Measurements from ENCODE around the gene PTGIS.

Gene PTGIS

DNA sequence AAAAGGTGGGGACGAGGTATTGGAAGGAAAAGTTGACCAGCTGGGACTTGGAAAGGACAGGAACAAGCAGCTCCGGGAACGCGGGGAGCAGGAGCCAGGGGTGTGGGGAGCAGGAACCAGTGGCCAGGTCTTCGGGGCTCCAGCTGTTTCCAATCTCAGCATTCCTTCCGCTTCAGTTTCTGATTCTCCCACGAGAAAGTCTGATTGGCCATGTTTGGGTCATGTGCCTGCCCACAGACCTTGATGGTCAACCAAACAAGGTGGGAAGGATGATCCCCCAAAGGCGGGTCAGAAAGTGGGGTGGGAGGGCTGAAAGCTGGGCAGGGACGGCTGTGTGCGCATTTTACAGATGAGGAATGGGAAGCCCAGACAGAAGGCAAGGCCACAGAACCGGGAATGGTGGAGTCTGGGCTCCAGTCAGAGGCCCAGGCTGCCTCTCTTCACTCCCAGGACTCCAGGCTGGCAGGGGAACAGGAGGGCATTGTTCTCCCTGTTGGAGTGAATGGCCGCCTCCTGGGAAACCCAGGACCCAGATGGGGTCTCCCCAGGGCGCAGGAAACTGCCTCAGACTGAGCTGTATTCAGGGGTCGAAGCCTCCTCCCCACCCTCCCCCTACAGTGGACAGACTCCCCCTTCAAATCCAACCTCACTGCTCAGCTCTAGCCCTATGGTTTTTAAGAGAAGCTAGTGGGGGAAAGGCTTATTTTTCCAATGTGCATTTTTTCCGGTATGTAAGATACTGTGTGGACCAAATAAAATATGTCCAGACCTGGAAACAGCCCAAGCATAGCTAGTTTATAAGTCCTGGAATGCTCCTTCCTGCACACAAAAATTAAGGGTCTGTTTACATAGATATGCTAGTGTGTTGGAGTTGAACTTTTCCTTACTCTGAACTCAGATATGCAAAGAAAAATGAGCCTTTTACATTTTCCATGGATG is 12.2 kb upstream of the PTGIS start:
- Mint-ChIP-seq H3K4me3 (no peak overlapping the region), H3K27me3 (peaks cover 0 to 4% of the 10 kb centered on the region in 2 donors), H3K36me3 (ENCODE audit: insufficient read depth) (no peaks in the 10 kb centered on the region), H3K27ac (no peak overlapping the region), H3K9me3 (peaks cover 7 to 8% of the 10 kb centered on the region in 2 donors), H3K4me1 (ENCODE audit: low read depth in 2 of 2) (peaks cover 4 to 10% of the 10 kb centered on the region in 2 donors)
- ATAC-seq (replicated peaks), result no peak
- DNase-seq, result no peak

DNA sequence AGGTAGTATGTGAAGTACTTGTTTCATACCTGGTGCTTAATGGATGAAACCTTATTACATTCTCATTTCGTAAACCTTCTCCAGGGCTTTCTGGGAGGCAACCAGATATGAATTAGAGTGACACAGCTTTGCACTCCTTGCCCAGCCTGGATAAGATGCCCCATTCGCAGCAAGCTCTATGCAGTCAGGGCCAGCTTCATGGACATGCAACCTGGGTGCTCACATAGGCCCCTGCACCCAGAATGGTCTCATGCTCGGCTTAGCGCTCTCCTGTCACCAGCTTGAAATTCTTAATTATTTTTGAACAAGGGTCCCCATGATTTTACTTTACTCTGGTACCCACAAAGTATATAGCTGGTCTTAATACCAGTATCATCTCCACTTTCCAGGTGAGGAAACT is 11.3 kb upstream of the PTGIS start:
- no peaks in the 10 kb centered on the region for H3K27me3 Mint-ChIP-seq
- peaks cover 3 to 4% of the 10 kb centered on the region in 2 donors for H3K4me1 Mint-ChIP-seq (ENCODE audit: low read depth in 2 of 2)
- no peak overlapping the region for H3K4me3 Mint-ChIP-seq
- peaks cover 4% of the 10 kb centered on the region for H3K36me3 Mint-ChIP-seq (ENCODE audit: insufficient read depth)
- H3K9me3 Mint-ChIP-seq, result peaks cover 7 to 8% of the 10 kb centered on the region in 2 donors
- no peak overlapping the region for H3K27ac Mint-ChIP-seq
- ATAC-seq (replicated peaks) (no peak), DNase-seq (no peak)

DNA sequence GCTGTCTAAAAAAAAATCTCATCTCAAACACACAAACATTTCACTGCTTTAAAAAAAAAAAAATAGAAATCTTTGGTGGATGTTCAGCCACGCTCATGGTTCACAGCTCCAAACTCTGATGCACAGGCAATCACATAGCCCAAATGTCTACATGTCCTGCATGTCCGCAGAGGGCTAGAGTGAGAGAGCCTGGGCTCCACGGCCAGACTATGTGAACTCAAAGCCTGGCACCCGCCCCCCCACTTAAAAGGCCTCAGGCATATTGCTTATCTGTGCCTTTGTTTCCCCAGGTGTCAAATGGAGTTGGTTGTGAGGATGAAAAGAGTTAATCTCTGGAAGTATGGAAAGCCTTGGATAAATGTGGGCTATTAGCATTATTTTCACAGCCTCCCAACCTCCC is 10.5 kb upstream of the PTGIS start:
- Mint-ChIP-seq H3K4me1 (ENCODE audit: low read depth in 2 of 2) (peaks cover 3 to 4% of the 10 kb centered on the region in 2 donors), H3K36me3 (ENCODE audit: insufficient read depth) (peaks cover 4% of the 10 kb centered on the region), H3K4me3 (no peak overlapping the region), H3K27ac (no peak overlapping the region), H3K27me3 (no peaks in the 10 kb centered on the region), H3K9me3 (peaks cover 7 to 8% of the 10 kb centered on the region in 2 donors)
- DNase-seq (no peak), ATAC-seq (replicated peaks) (no peak)

DNA sequence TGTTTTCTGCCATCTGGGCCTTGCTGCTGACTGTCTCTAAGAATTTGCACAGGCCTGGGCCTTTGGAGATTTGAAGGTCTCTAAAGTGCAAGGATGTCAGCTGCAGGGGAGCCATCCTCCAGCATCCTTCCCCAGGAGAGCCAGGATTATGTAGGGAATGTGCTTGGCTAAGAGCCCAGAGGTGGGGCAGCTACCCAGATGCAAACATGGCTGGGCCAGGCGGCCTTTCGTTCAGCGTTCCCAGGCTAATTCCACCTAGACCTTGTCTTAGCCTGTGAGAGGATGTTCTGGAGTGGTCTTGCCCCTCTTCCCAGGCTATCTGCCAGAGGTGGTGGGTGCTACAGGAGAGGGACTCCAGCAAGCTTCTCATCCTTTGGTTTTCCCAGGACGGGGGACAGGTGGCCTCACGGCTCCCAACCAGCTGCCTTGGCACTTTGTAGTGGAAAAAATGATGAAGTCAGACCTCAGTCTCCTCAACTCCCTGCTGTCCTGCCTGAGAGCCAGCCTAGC is 7.7 kb upstream of the PTGIS start:
- H3K36me3 Mint-ChIP-seq (ENCODE audit: insufficient read depth), result peaks cover 5% of the 10 kb centered on the region
- DNase-seq (no peak), ATAC-seq (replicated peaks) (no peak)
- peaks cover 0 to 6% of the 10 kb centered on the region in 2 donors for H3K9me3 Mint-ChIP-seq
- peaks cover 4 to 7% of the 10 kb centered on the region in 2 donors for H3K4me1 Mint-ChIP-seq (ENCODE audit: low read depth in 2 of 2)
- H3K4me3 Mint-ChIP-seq, result no peak overlapping the region
- H3K27me3 Mint-ChIP-seq, result peaks cover 6 to 19% of the 10 kb centered on the region in 2 donors
- no peak overlapping the region for H3K27ac Mint-ChIP-seq

DNA sequence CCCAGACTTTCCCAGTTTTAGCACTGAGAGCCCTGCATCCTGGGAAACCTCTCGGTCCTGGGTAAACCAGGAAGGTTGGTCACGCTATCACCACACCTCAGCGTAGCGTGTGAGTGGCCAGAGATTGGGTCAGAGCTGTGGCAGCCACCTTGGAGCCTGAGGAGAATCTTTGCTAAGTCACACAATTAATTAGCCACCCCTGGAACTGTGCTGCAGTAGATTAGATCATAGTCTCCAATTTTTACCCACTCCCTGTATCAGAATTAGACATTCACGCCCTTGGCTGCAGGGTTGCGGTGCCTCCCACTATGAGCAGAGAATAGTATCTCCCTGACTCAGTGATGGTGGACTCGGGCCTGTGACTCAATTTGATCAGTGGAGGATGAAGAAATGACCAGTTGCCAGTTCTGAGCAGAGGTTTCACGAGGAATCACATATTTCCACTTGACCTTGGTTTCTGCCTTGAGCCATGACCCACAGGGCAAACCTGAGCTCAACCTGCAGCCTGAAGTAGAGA is 6.0 kb upstream of the PTGIS start:
- no peak for DNase-seq
- H3K27me3 Mint-ChIP-seq, result peaks cover 22 to 35% of the 10 kb centered on the region in 2 donors
- H3K4me1 Mint-ChIP-seq (ENCODE audit: low read depth in 2 of 2), result peaks cover 4 to 7% of the 10 kb centered on the region in 2 donors
- no peak overlapping the region for H3K4me3 Mint-ChIP-seq
- H3K27ac Mint-ChIP-seq, result peak overlapping the region in 1 of 2 donors; percentile 18
- no peak for ATAC-seq (replicated peaks)
- peaks cover 9% of the 10 kb centered on the region for H3K36me3 Mint-ChIP-seq (ENCODE audit: insufficient read depth)
- peaks cover 0 to 6% of the 10 kb centered on the region in 2 donors for H3K9me3 Mint-ChIP-seq

DNA sequence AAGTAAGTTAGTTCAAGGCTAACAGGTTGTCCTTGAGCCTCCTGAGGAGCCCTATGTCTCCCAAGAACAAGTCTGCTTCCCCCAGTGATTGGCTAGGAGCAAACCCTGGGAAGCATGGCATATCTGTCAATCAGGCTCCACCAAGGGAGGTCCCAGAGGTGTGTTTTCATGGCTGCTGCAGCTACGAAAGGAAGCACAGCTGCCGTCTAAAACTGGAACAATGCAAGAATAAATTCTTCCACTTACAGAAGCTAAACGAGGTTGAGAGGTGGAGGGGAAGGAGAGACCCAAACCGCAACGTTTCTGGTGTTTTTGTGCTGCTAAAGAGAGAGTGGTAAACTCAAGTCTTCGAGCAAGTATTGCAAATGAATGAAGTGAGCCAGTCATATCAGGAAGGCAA is 4.9 kb upstream of the PTGIS start:
- Mint-ChIP-seq H3K27me3 (peaks cover 31 to 46% of the 10 kb centered on the region in 2 donors), H3K36me3 (ENCODE audit: insufficient read depth) (peaks cover 9% of the 10 kb centered on the region), H3K27ac (peak overlapping the region in 1 of 2 donors; percentile 80), H3K9me3 (peaks cover 0 to 6% of the 10 kb centered on the region in 2 donors), H3K4me1 (ENCODE audit: low read depth in 2 of 2) (peaks cover 4 to 10% of the 10 kb centered on the region in 2 donors), H3K4me3 (peak overlapping the region in 1 of 2 donors; percentile 44)
- ATAC-seq (replicated peaks) (no peak), DNase-seq (no peak)

DNA sequence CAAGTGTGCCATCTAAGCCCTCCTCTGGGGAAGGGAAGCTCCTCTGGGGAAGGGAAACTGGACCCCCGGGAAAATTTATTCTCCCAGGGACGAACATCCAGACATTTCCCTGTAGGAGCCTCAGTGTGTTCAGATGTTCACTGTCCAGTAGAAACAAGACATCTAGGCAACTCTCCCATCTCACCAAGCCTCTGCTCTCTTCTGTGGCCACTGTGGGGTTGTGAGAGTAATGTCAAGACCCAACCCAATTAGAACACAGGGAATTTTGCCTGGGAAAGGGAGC is 3.6 kb upstream of the PTGIS start:
- ATAC-seq (replicated peaks) (no peak), DNase-seq (no peak)
- peaks cover 0 to 10% of the 10 kb centered on the region in 2 donors for H3K4me1 Mint-ChIP-seq (ENCODE audit: low read depth in 2 of 2)
- H3K36me3 Mint-ChIP-seq (ENCODE audit: insufficient read depth), result peaks cover 9% of the 10 kb centered on the region
- H3K27ac Mint-ChIP-seq, result no peak overlapping the region
- peaks cover 0 to 5% of the 10 kb centered on the region in 2 donors for H3K9me3 Mint-ChIP-seq
- H3K4me3 Mint-ChIP-seq, result no peak overlapping the region
- H3K27me3 Mint-ChIP-seq, result peaks cover 40 to 54% of the 10 kb centered on the region in 2 donors

DNA sequence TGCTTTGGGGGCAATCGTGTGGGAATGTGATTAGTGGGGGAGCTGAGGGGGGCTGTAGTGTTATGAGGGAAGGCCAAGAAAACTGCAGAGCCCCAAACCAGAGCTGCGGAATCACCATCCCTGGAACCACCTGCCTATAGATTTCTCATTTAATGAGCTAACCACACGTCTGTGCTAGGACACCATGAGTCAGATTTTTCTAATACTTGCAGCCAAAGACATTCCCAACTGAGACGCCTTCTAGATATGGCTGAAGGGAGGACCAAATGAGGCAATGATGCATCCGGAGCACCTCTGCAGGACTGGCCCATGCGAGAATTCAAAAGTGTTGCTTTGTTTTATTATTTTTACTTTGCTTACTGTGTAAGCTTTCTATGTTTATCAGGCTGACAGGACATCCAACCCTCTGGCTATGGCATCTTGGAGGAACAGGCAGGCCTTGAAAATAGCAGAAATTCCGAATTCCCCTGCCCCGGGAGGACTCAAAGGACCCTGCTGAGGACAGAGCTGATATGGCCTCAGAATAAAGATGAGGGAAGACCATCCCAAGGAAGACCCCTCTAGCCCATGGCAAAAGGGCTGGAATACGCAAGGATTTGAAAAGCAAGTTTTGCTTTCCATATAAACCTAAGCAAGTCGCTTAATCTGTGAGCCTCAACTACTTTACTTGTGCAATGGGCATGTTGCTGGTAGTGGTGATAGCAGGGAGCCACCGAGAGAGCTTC is 3.1 kb upstream of the PTGIS start:
- H3K36me3 Mint-ChIP-seq (ENCODE audit: insufficient read depth), result peaks cover 9% of the 10 kb centered on the region
- H3K9me3 Mint-ChIP-seq, result no peaks in the 10 kb centered on the region
- no peak overlapping the region for H3K4me3 Mint-ChIP-seq
- H3K27ac Mint-ChIP-seq, result no peak overlapping the region
- peaks cover 0 to 10% of the 10 kb centered on the region in 2 donors for H3K4me1 Mint-ChIP-seq (ENCODE audit: low read depth in 2 of 2)
- H3K27me3 Mint-ChIP-seq, result peaks cover 45 to 59% of the 10 kb centered on the region in 2 donors
- DNase-seq (no peak), ATAC-seq (replicated peaks) (no peak)

DNA sequence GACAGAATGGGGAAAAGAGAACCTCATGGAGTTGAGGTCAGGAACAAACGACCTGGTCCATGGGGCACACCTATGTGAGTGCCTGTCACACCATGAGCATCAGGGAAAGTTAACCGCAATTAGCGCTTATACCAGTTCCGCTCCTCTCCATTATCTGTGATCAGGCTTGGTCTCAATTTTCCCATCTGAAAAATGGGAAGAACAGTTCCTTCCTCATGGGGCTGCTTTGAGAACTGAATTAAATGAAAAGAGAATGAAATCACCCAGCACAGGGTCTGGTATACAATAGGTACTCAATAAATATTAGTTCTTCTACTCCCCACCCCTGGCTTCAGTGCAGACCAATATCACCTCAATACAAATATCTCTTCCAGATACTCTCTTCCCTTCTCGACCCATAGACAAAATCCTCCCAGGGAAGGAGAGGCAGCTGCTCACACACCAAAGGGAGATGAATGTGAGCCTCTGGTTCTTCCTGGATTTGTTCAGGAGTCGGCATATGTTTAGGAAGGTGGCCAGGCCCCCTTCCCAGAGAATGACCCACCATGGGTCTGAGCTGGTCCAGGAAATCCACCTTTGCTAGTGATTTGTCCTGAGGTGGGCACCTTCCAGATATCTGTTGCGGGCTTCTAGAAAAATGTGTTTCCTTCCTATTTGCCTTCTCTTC is 2.4 kb upstream of the PTGIS start:
- Mint-ChIP-seq H3K4me1 (ENCODE audit: low read depth in 2 of 2) (peaks cover 0 to 10% of the 10 kb centered on the region in 2 donors), H3K36me3 (ENCODE audit: insufficient read depth) (peaks cover 9% of the 10 kb centered on the region), H3K9me3 (no peaks in the 10 kb centered on the region), H3K27ac (no peak overlapping the region), H3K27me3 (peaks cover 49 to 65% of the 10 kb centered on the region in 2 donors), H3K4me3 (no peak overlapping the region)
- no peak for DNase-seq
- ATAC-seq (replicated peaks), result no peak

DNA sequence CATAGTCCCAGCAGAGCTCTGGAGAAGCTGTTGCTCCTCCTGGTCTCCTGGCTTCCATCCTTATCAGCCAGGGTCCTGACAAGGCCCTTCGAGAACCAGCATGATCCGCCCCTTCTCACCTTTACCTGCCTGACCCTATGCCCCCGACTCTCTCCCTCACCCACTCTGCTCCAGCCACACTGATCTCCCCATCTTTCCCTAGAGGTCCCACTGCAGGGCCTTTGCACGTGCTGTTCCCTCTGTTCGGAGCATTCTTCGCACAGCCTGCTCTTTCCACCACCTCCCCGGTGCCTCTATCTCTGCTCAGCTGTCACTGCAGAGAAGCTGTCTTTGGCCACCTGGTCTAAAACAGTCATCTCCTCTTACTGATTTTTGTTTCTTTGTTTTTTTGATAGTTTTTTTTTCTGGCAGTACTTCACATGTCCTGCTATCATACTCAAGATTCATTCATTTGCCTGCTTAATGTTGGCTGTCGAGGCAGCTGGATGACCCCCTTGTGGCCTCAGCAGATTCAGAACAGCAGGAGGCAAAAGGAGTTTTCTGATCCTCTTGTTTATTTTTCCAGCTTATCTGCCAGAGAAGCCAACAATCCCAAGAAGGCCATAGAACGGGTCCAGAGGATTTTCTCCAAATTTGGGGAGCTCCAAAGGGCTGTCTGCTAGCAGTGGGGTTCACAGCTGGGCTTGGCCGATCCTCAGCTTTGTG is 1.6 kb upstream of the PTGIS start:
- Mint-ChIP-seq H3K27me3 (peaks cover 49 to 65% of the 10 kb centered on the region in 2 donors), H3K4me3 (no peak overlapping the region), H3K4me1 (ENCODE audit: low read depth in 2 of 2) (peaks cover 0 to 10% of the 10 kb centered on the region in 2 donors), H3K9me3 (no peaks in the 10 kb centered on the region), H3K36me3 (ENCODE audit: insufficient read depth) (peaks cover 7% of the 10 kb centered on the region), H3K27ac (peak overlapping the region in 1 of 2 donors; percentile 13)
- ATAC-seq (replicated peaks) (no peak), DNase-seq (no peak)

DNA sequence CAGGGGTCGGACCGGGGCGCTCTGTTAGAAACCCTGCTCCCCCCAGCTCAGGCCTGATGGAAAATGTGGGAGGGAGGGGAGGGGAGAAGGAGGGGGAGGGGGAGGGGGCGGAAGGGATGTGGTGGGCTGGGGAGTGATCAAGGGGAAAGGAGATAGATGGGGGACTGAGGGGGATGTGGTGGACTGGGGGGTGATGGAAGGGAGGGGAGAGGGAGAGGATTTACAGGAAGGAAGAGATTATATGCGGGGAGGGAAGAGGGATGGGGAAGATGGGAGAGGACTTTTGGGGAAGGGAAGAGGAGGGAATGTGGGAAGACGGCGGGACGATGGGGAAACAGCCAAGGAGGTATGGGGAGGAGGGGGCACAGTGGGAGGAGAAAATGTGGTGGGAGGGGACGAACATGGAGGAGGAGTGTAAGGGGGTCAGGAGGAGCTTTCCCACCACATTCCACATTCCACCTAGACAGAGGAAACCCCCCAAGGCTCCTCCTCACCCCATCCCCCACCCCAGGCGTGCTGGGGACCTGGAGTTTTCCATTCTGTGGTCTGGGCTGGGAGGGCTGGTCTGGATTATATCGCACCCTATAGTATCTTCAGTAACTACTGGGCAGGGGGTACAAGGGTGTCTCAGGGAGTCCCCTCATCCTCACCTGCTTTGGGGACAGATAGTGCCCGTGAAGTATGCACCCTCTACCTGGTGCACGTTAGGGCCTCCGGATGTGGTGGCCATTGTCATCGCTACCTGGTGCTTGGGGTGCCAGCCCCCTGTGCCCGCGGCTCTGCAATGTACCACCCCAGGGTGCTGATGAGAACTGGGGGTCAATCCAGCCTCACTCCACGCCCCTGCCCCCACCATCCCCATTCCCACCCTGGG is 578 bp upstream of the PTGIS start:
- H3K27ac Mint-ChIP-seq, result peak overlapping the region in 1 of 2 donors; percentile 85
- ATAC-seq (replicated peaks) (no peak), DNase-seq (no peak)
- no peaks in the 10 kb centered on the region for H3K9me3 Mint-ChIP-seq
- H3K27me3 Mint-ChIP-seq, result peaks cover 49 to 67% of the 10 kb centered on the region in 2 donors
- peak overlapping the region; percentile 50 to 73 for H3K4me3 Mint-ChIP-seq
- peaks cover 0 to 10% of the 10 kb centered on the region in 2 donors for H3K4me1 Mint-ChIP-seq (ENCODE audit: low read depth in 2 of 2)
- H3K36me3 Mint-ChIP-seq (ENCODE audit: insufficient read depth), result peaks cover 5% of the 10 kb centered on the region
